ENCODE measurements around the gene PIGR.
A peak's percentile ranks its signal among the peaks of the same experiment; 100 is the strongest.

The PIGR gene

GRCh38 chr1:206898915-206899431, 47.3 kb downstream of the PIGR start:
- DNase-seq: no peak
- in situ Hi-C loops (cut with HindIII; ENCODE audit: low pct_ligation_motif_present, low pct_unique_long_range_greater_than_20kb, low sequenced_read_pairs): no loop called here

- DNase-seq: peak; percentile 28
- in situ Hi-C loops (cut with HindIII; ENCODE audit: low pct_ligation_motif_present, low pct_unique_long_range_greater_than_20kb, low sequenced_read_pairs): no loop called here
Measured at GRCh38 chr1:206898089-206898914, 48.0 kb downstream of the PIGR start.

- in situ Hi-C loops (cut with HindIII; ENCODE audit: low pct_ligation_motif_present, low pct_unique_long_range_greater_than_20kb, low sequenced_read_pairs): no loop called here
- DNase-seq: no peak
Measured at GRCh38 chr1:206897175-206897574, 49.1 kb downstream of the PIGR start, which contains the start of gene IL24. IL24 (plus strand) TSS chr1:206897443; CDS start chr1:206897833, 390 bp downstream.

- in situ Hi-C loops (cut with HindIII; ENCODE audit: low pct_ligation_motif_present, low pct_unique_long_range_greater_than_20kb, low sequenced_read_pairs): no loop called here
- no peak for DNase-seq
Measured at GRCh38 chr1:206896261-206896660, 50.0 kb downstream of the PIGR start.

GRCh38 chr1:206895837-206896242, 50.4 kb downstream of the PIGR start:
- DNase-seq: no peak
- in situ Hi-C loops (cut with HindIII; ENCODE audit: low pct_ligation_motif_present, low pct_unique_long_range_greater_than_20kb, low sequenced_read_pairs): no loop called here

- DNase-seq: no peak
- in situ Hi-C loops (cut with HindIII; ENCODE audit: low pct_ligation_motif_present, low pct_unique_long_range_greater_than_20kb, low sequenced_read_pairs): no loop called here
Measured at GRCh38 chr1:206895325-206895724, 50.9 kb downstream of the PIGR start.

GRCh38 chr1:206893380-206893779, 52.9 kb downstream of the PIGR start:
- in situ Hi-C loops (cut with HindIII; ENCODE audit: low pct_ligation_motif_present, low pct_unique_long_range_greater_than_20kb, low sequenced_read_pairs): no loop called here
- no peak for DNase-seq

GRCh38 chr1:206892351-206892984, 53.8 kb downstream of the PIGR start:
- in situ Hi-C loops (cut with HindIII; ENCODE audit: low pct_ligation_motif_present, low pct_unique_long_range_greater_than_20kb, low sequenced_read_pairs): no loop called here
- DNase-seq: no peak

GRCh38 chr1:206891412-206891811, 54.9 kb downstream of the PIGR start:
- DNase-seq: no peak
- in situ Hi-C loops (cut with HindIII; ENCODE audit: low pct_ligation_motif_present, low pct_unique_long_range_greater_than_20kb, low sequenced_read_pairs): no loop called here

GRCh38 chr1:206890125-206891060, 55.9 kb downstream of the PIGR start:
- in situ Hi-C loops (cut with HindIII; ENCODE audit: low pct_ligation_motif_present, low pct_unique_long_range_greater_than_20kb, low sequenced_read_pairs): no loop called here
- DNase-seq: no peak

GRCh38 chr1:206887701-206888100, 58.6 kb downstream of the PIGR start:
- in situ Hi-C loops (cut with HindIII; ENCODE audit: low pct_ligation_motif_present, low pct_unique_long_range_greater_than_20kb, low sequenced_read_pairs): no loop called here
- DNase-seq: no peak

GRCh38 chr1:206886831-206887230, 59.4 kb downstream of the PIGR start:
- no peak for DNase-seq
- in situ Hi-C loops (cut with HindIII; ENCODE audit: low pct_ligation_motif_present, low pct_unique_long_range_greater_than_20kb, low sequenced_read_pairs): no loop called here

GRCh38 chr1:206885341-206886060, 60.8 kb downstream of the PIGR start:
- in situ Hi-C loops (cut with HindIII; ENCODE audit: low pct_ligation_motif_present, low pct_unique_long_range_greater_than_20kb, low sequenced_read_pairs): no loop called here
- DNase-seq: no peak

- DNase-seq: no peak
- in situ Hi-C loops (cut with HindIII; ENCODE audit: low pct_ligation_motif_present, low pct_unique_long_range_greater_than_20kb, low sequenced_read_pairs): no loop called here
Measured at GRCh38 chr1:206883876-206884275, 62.4 kb downstream of the PIGR start.

GRCh38 chr1:206883160-206883559, 63.1 kb downstream of the PIGR start:
- in situ Hi-C loops (cut with HindIII; ENCODE audit: low pct_ligation_motif_present, low pct_unique_long_range_greater_than_20kb, low sequenced_read_pairs): no loop called here
- DNase-seq: no peak

GRCh38 chr1:206882555-206882954, 63.7 kb downstream of the PIGR start:
- in situ Hi-C loops (cut with HindIII; ENCODE audit: low pct_ligation_motif_present, low pct_unique_long_range_greater_than_20kb, low sequenced_read_pairs): no loop called here
- DNase-seq: no peak

- DNase-seq: no peak
- in situ Hi-C loops (cut with HindIII; ENCODE audit: low pct_ligation_motif_present, low pct_unique_long_range_greater_than_20kb, low sequenced_read_pairs): no loop called here
Measured at GRCh38 chr1:206880314-206880713, 66.0 kb downstream of the PIGR start.
